Sigmoid colon (tissue), 7 donors: ENCODE data around the gene SLC16A1. TPM values are rescaled to one million over a fixed set of nuclear protein-coding genes. Genes with fewer than 3 reads are reported as not detected.
"Not testable (repeated sequence)": the region's sequence is repeated elsewhere in the genome, so short reads cannot be mapped to it uniquely, and the experiment has no call there.

Source experiments
- DNase-seq: peaks from one replicate; pipeline ENCODE4 v3.0.0-alpha.2; 2019
- H3K27ac ChIP-seq, 4 donors: fragments of 200-600 bp; sonication (generic); one replicate each; pipeline ENCODE4 v1.5.1; 2016 to 2019; ENCODE audit warnings: mild to moderate bottlenecking in 1 of 4
- H3K27me3 ChIP-seq, 3 donors: fragments of 200-600 bp; sonication (generic); one replicate each; pipeline ENCODE4 v1.5.1; 2019; ENCODE audit warnings: mild to moderate bottlenecking in 1 of 3
- H3K36me3 ChIP-seq, 4 donors: fragments of 200-600 bp; sonication (generic); one replicate each; pipeline ENCODE4 v1.5.1; 2016 to 2019
- H3K4me1 ChIP-seq, 4 donors: fragments of 200-600 bp; sonication (generic); one replicate each; pipeline ENCODE4 v1.5.1; 2017 to 2019
- H3K4me3 ChIP-seq, 4 donors: fragments of 200-600 bp; sonication (generic); one replicate each; pipeline ENCODE4 v1.5.1; 2017 to 2019; ENCODE audit warnings: mild to moderate bottlenecking in 2 of 4, moderate library complexity in 1 of 4
- H3K9me3 ChIP-seq, 4 donors: fragments of 200-600 bp in 3 of 4; sonication (generic) in 3 of 4; one replicate each; pipeline versions ENCODE4 v1.5.1 to v1.6.1; 2013 to 2019
- EP300 ChIP-seq, 4 donors: sonication (generic); formaldehyde crosslinking; IDR thresholded peaks; one replicate each; pipeline ENCODE4 v1.6.1; 2017; ENCODE audit warnings: antibody characterized with exemption in 4 of 4
- POLR2A ChIP-seq, 2 donors: fragments of 450-650 bp; IDR thresholded peaks; one replicate each; pipeline ENCODE4 v1.6.1; 2016; ENCODE audit warnings: antibody characterized with exemption in 2 of 2, mild to moderate bottlenecking in 2 of 2, moderate library complexity in 2 of 2
- POLR2AphosphoS5 ChIP-seq, 4 donors: sonication (generic); formaldehyde crosslinking; IDR thresholded peaks; one replicate each; pipeline ENCODE4 v1.6.1; 2017; ENCODE audit warnings: antibody characterized with exemption in 4 of 4
- WGBS, 2 donors: extraction: QIAGEN DNeasy Blood & Tissue Kit; methylation state at CpG; one replicate each; pipeline ENCODE4 v1.1.7; 2013; 5-methylcytosine and 5-hydroxymethylcytosine counted together
- intact Hi-C: fragments of 100-400 bp; cut with DNase I; formaldehyde crosslinking; loops from one replicate; pipeline ENCODE4 v1.15.1; 2023
- polyA plus RNA-seq, 3 donors: library from polyadenylated mRNA; stranded (reverse); fragments of 200-250 nt; gene quantifications; one replicate each; pipeline ENCODE4 v1.2.3, GENCODE V29; 2013
- total RNA-seq, 4 donors: library from RNA; depleted of rRNA; stranded (reverse); fragments of >200 nt; gene quantifications; one replicate each; pipeline ENCODE4 v1.1.0, GENCODE V29; 2016
- TF ChIP-seq, protein P1 (sequence below), 4 experiments: fragments of 450-650 bp in 3 of 4; fragments of 200-600 bp in 1 of 4; IDR thresholded peaks; one replicate each; pipeline ENCODE4 v1.5.1; 2016 to 2019; ENCODE audit warnings: antibody characterized with exemption in 4 of 4, mild to moderate bottlenecking in 3 of 4, moderate library complexity in 2 of 4
- donor health status: healthy with polysubstance abuse.
- donor health status: Bipolar disorder and iron deficiency.
- donor health status: healthy.

Gene SLC16A1
- total and polyA plus RNA-seq, 7 donors = 10.8 to 80.5 (median 48.7) TPM

DNA sequence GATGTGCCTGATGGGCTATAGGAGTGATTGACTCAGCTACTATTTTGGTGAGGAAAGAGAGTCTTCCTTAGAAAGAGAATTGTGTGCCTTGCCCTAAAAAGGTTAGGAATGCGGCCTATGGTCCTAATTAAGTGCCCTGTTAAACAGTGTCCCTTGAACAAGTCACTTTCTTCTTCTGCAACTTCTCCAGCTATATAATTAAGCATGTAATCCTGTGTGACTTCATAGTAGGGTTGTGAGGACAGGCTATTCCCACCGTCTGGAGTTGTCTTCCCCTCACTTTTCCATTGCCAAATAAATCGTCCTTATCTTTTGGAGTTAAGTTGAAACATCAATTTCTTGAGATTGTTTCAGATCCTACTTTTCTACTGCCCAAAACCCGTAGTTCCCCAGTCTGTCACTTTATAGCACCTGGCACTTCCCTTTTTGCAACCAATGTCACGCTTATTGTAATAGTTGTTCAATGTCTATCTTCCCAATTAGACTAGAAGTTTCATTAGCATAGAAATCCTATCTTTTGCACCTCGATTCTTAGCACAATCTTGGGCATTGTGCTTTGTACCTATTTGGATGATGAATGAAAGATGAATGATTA, 27.6 kb upstream of the SLC16A1 start:
- Histone ChIP-seq H3K27ac (peak overlapping the region in 3 of 4 donors; percentile 19 to 69 (median 67)), H3K36me3 (no peaks in the 10 kb centered on the region), H3K9me3 (no peaks in the 10 kb centered on the region), H3K4me1 (peaks cover 0 to 68% (median 46%) of the 10 kb centered on the region in 4 donors), H3K27me3 (no peaks in the 10 kb centered on the region), H3K4me3 (no peak overlapping the region)
- TF ChIP-seq POLR2A (IDR thresholded peaks at IDR 0.05) (no peak), POLR2AphosphoS5 (IDR thresholded peaks at IDR 0.05) (no peak), EP300 (IDR thresholded peaks at IDR 0.05) (no peak)
- TF ChIP-seq, protein P1, sequence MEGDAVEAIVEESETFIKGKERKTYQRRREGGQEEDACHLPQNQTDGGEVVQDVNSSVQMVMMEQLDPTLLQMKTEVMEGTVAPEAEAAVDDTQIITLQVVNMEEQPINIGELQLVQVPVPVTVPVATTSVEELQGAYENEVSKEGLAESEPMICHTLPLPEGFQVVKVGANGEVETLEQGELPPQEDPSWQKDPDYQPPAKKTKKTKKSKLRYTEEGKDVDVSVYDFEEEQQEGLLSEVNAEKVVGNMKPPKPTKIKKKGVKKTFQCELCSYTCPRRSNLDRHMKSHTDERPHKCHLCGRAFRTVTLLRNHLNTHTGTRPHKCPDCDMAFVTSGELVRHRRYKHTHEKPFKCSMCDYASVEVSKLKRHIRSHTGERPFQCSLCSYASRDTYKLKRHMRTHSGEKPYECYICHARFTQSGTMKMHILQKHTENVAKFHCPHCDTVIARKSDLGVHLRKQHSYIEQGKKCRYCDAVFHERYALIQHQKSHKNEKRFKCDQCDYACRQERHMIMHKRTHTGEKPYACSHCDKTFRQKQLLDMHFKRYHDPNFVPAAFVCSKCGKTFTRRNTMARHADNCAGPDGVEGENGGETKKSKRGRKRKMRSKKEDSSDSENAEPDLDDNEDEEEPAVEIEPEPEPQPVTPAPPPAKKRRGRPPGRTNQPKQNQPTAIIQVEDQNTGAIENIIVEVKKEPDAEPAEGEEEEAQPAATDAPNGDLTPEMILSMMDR (IDR thresholded peaks at IDR 0.05) = no peak
- 75 to 85% methylated on average over 6 of the region's 6 CpGs for WGBS, 2 donors
- intact Hi-C loops = no loop called here
- DNase-seq = no peak

GRCh38 chr1:112982853-112983536, 27.0 kb upstream of the SLC16A1 start:
- Histone ChIP-seq H3K27me3 (no peaks in the 10 kb centered on the region), H3K4me3 (no peak overlapping the region), H3K9me3 (no peaks in the 10 kb centered on the region), H3K4me1 (peaks cover 0 to 61% (median 44%) of the 10 kb centered on the region in 4 donors), H3K27ac (peak overlapping the region in 3 of 4 donors; percentile 19 to 69 (median 55)), H3K36me3 (no peaks in the 10 kb centered on the region)
- TF ChIP-seq POLR2AphosphoS5 (IDR thresholded peaks at IDR 0.05) (peak in 3 of 4 donors; percentile 42 to 57 (median 49)), EP300 (IDR thresholded peaks at IDR 0.05) (no peak), POLR2A (IDR thresholded peaks at IDR 0.05) (no peak)
- TF ChIP-seq, protein P1 (IDR thresholded peaks at IDR 0.05) = no peak
- WGBS, 2 donors = 76 to 87% methylated on average over 5 of the region's 5 CpGs
- DNase-seq = no peak
- intact Hi-C loops = no loop called here

DNA sequence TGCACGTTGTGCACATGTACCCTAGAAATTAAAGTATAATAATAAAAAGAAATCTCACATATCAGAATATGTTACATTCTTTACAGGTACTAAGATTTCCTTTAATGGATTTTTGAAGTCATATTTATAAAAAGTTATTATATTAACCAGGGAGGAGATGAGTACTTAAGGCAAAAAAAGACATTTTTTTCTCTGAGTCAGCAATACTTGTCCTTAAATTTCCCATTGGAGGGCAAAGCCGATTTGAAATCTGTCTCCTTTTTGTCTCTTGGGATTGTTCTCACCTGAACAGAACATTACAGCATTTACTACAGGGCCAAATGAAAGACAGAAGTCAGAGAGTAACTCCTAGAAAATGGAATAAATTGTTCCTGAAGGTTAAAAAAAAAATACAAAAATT, 26.3 kb upstream of the SLC16A1 start:
- Histone ChIP-seq H3K9me3 (no peaks in the 10 kb centered on the region), H3K36me3 (no peaks in the 10 kb centered on the region), H3K27ac (peak overlapping the region in 3 of 4 donors; percentile 19 to 69 (median 55)), H3K4me3 (no peak overlapping the region), H3K27me3 (no peaks in the 10 kb centered on the region), H3K4me1 (peaks cover 0 to 55% (median 41%) of the 10 kb centered on the region in 4 donors)
- TF ChIP-seq EP300 (IDR thresholded peaks at IDR 0.05) = no peak
- TF ChIP-seq, protein P1 (IDR thresholded peaks at IDR 0.05) = no peak
- TF ChIP-seq POLR2A (IDR thresholded peaks at IDR 0.05) = no peak
- no peak for TF ChIP-seq POLR2AphosphoS5 (IDR thresholded peaks at IDR 0.05)
- DNase-seq = no peak
- intact Hi-C loops = no loop called here
- 92 to 93% methylated on average over 2 of the region's 2 CpGs for WGBS, 2 donors

GRCh38 chr1:112981834-112982233, 25.8 kb upstream of the SLC16A1 start:
- H3K36me3 ChIP-seq, DNase-seq, H3K4me3 ChIP-seq, intact Hi-C loops, H3K27ac ChIP-seq, H3K9me3 ChIP-seq, H3K27me3 ChIP-seq: not testable (repeated sequence)
- 47 to 81% methylated on average over 8 of the region's 8 CpGs for WGBS, 2 donors
- peaks cover 0 to 50% (median 39%) of the 10 kb centered on the region in 4 donors for H3K4me1 ChIP-seq

DNA sequence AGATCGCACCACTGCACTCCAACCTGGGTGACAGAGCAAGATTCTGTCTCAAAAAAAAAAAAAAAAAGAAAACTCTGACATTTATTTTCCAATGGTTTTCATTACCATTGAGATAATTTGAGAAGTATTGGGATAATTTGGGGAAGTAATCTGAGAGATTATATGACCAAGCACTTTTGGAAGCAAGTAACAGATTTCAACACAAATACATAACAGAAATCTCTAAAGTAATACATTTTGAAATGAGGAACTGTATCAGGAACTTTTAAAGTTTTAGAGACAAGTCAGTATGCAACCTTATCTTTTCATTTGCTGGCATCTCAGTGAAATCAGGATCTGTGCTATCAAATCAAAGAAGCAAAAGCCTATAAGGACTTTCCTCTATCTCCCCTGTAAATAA, 25.4 kb upstream of the SLC16A1 start:
- WGBS, 2 donors = 94 to 98% methylated on average over 1 of the region's 1 CpG
- H3K4me1 ChIP-seq = peaks cover 0 to 46% (median 35%) of the 10 kb centered on the region in 4 donors
- no peaks in the 10 kb centered on the region for H3K36me3 ChIP-seq
- no peaks in the 10 kb centered on the region for H3K27me3 ChIP-seq
- no peak overlapping the region for H3K4me3 ChIP-seq
- no peaks in the 10 kb centered on the region for H3K9me3 ChIP-seq
- H3K27ac ChIP-seq = no peak overlapping the region
- DNase-seq = no peak
- TF ChIP-seq, protein P1 (IDR thresholded peaks at IDR 0.05) = no peak
- TF ChIP-seq POLR2AphosphoS5 (IDR thresholded peaks at IDR 0.05) (no peak), EP300 (IDR thresholded peaks at IDR 0.05) (no peak), POLR2A (IDR thresholded peaks at IDR 0.05) (no peak)
- intact Hi-C loops = no loop called here
